CD4-positive, alpha-beta T cell (primary cell): Measurements from ENCODE around the gene APPL2. TPM values are rescaled to one million over a fixed set of nuclear protein-coding genes. Genes with fewer than 3 reads are reported as not detected.

Experiments used
- ATAC-seq: fragments of 200-7000 bp; cut with Tn5 transposase; one replicate; pipeline ENCODE4 v1.10.0; 2022; ENCODE audit warnings: mild to moderate bottlenecking; ENCODE audit not compliant: poor library complexity
- CTCF ChIA-PET: fragments of 350-600 bp; sonication (Branson Sonifier 250); formaldehyde crosslinking; loops from one replicate; lab custom pipeline; 2021; ENCODE audit warnings: antibody characterized with exemption, inconsistent platforms; lab: Charles Lee
- POLR2A ChIA-PET: fragments of 350-600 bp; sonication (Branson Sonifier 250); formaldehyde crosslinking; loops from one replicate; lab custom pipeline; 2021; ENCODE audit warnings: antibody characterized with exemption, inconsistent platforms; lab: Charles Lee
- DNase-seq, 14 experiments: peaks; one replicate each; pipeline ENCODE4 v3.0.0-alpha.2; 2013 to 2020; ENCODE audit warnings: mixed read lengths in 2 of 14
- H3K27ac ChIP-seq, 2 donors: one replicate each; pipeline versions ENCODE4 v1.5.1 to v1.7.0; 2013; ENCODE audit warnings: low read length in 2 of 2, low read depth in 1 of 2, mild to moderate bottlenecking in 1 of 2
- H3K27me3 ChIP-seq, 2 experiments: 1 replicate in 1 of 2; 2 replicates in 1 of 2; pipeline versions ENCODE4 v1.6.1 to v1.7.0; 2013; ENCODE audit warnings: low read length in 2 of 2, control low read depth in 1 of 2, mild to moderate bottlenecking in 1 of 2, moderate library complexity in 1 of 2; ENCODE audit not compliant: insufficient read depth in 2 of 2, control insufficient read depth in 1 of 2
- H3K36me3 ChIP-seq: one replicate; pipeline ENCODE4 v1.6.1; 2013; ENCODE audit warnings: low read length, control low read depth; ENCODE audit not compliant: insufficient read depth
- H3K4me1 ChIP-seq: one replicate; pipeline ENCODE4 v1.6.1; 2013; ENCODE audit warnings: low read length, control low read depth; ENCODE audit not compliant: insufficient read depth
- H3K4me3 ChIP-seq: one replicate; pipeline ENCODE4 v1.5.1; 2013; ENCODE audit warnings: mild to moderate bottlenecking, low read length, moderate library complexity
- H3K9me3 ChIP-seq, 2 experiments: 1 replicate in 1 of 2; 2 replicates in 1 of 2; pipeline versions ENCODE4 v1.6.1 to v1.7.0; 2013; ENCODE audit warnings: low read length in 2 of 2, mild to moderate bottlenecking in 2 of 2, control low read depth in 1 of 2, moderate library complexity in 1 of 2; ENCODE audit not compliant: control insufficient read depth in 1 of 2, insufficient read depth in 1 of 2
- H3K27ac Mint-ChIP-seq: one replicate; pipeline ENCODE4 v1.8.0; 2020; ENCODE audit warnings: mixed read lengths
- H3K27me3 Mint-ChIP-seq: one replicate; pipeline ENCODE4 v1.8.0; 2021; ENCODE audit warnings: mixed read lengths
- H3K36me3 Mint-ChIP-seq: one replicate; pipeline ENCODE4 v1.8.0; 2021; ENCODE audit warnings: low read depth, mixed read lengths
- H3K4me1 Mint-ChIP-seq: one replicate; pipeline ENCODE4 v1.8.0; 2021; ENCODE audit warnings: low read depth, mixed read lengths
- H3K4me3 Mint-ChIP-seq: one replicate; pipeline ENCODE4 v1.8.0; 2020; ENCODE audit warnings: mild to moderate bottlenecking, mixed read lengths
- H3K9me3 Mint-ChIP-seq: one replicate; pipeline ENCODE4 v1.8.0; 2020; ENCODE audit warnings: mixed read lengths
- CTCF ChIP-seq: fragments of 200-600 bp; IDR thresholded peaks from one replicate; pipeline ENCODE4 v1.8.0; 2022; ENCODE audit warnings: antibody characterized with exemption, mild to moderate bottlenecking
- intact Hi-C, 2 experiments: fragments of 100-400 bp; cut with DNase I in 1 of 2; cut with micrococcal nuclease in 1 of 2; formaldehyde crosslinking; loops; one replicate each; pipeline versions ENCODE4 v1.15.1 to v1.9.0; 2023 to 2025; cut with DNase I, micrococcal nuclease
- total RNA-seq, 174 experiments: library from RNA in 2 of 174; stranded (reverse) in 2 of 174; gene quantifications; one replicate each; pipeline ENCODE4 v1.2.3 and lab custom pipeline; 2021 to 2026

Gene APPL2
- total RNA-seq, 2 experiments from 2014 or later = 58.8 to 59.9 TPM

DNA sequence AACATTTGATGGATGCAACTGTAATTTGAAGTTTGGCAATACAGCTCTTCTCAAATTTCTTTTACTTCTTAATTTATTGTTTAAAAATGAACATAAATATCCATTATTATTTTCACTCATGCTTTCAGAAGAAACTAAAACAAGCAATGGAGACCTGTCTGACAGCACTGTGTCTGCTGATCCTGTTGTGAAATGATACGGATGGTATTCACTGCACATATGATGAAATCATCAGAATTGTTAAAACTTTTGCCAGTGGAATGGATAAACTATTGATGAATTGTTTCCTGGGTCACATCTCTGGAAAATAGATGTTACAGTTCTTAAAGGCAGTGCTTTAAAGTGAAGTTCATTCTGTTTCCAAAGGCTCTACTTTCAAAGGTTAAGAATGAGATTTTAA is 69.2 kb downstream of the APPL2 start:
- Histone ChIP-seq H3K27ac (no peak overlapping the region), H3K36me3 (peaks cover 83% of the 10 kb centered on the region), H3K4me3 (no peak overlapping the region), H3K9me3 (no peaks in the 10 kb centered on the region), H3K27me3 (no peaks in the 10 kb centered on the region), H3K4me1 (no peaks in the 10 kb centered on the region)
- Mint-ChIP-seq H3K36me3 (peaks cover 75% of the 10 kb centered on the region), H3K27me3 (no peaks in the 10 kb centered on the region), H3K4me3 (no peak overlapping the region), H3K9me3 (no peaks in the 10 kb centered on the region), H3K4me1 (no peaks in the 10 kb centered on the region), H3K27ac (peak overlapping the region; percentile 42)
- ATAC-seq = no peak
- no peak for TF ChIP-seq CTCF
- ChIA-PET POLR2A (interaction anchor here (1.2 kb wide), 1 partner anchor 216 kb away, joined by 3 read pairs; no protein-coding TSS in a partner anchor), CTCF (no interaction called here)
- no peak for DNase-seq
- intact Hi-C loops = no loop called here

DNA sequence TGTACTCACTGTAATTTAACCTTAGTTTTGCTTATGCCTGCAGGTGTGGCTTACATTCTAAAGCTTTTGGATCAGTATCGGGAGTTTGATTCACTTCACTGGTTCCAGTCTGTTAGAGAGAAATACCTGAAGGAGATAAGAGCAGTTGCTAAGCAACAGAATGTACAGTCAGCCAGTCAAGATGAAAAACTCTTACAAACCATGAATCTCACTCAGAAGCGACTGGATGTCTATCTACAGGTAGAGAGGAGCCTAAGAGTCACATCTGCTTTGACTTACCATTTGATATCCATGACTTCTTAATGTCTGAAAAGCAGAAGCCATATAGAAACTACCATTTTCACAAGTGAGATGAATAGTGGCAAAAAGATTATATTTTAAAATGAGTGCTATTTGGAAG is 71.9 kb downstream of the APPL2 start:
- H3K27me3 Mint-ChIP-seq = no peaks in the 10 kb centered on the region
- Histone ChIP-seq H3K36me3 (peaks cover 85% of the 10 kb centered on the region), H3K4me1 (no peaks in the 10 kb centered on the region), H3K27me3 (no peaks in the 10 kb centered on the region), H3K9me3 (no peaks in the 10 kb centered on the region), H3K27ac (no peak overlapping the region), H3K4me3 (no peak overlapping the region)
- ChIA-PET CTCF (no interaction called here), POLR2A (no interaction called here)
- no peak overlapping the region for H3K27ac Mint-ChIP-seq
- H3K36me3 Mint-ChIP-seq = peaks cover 80% of the 10 kb centered on the region
- intact Hi-C loops = no loop called here
- no peak for ATAC-seq
- H3K4me3 Mint-ChIP-seq = no peak overlapping the region
- no peaks in the 10 kb centered on the region for H3K9me3 Mint-ChIP-seq
- no peak for TF ChIP-seq CTCF
- no peaks in the 10 kb centered on the region for H3K4me1 Mint-ChIP-seq
- no peak for DNase-seq

GRCh38 chr12:105162174-105162573 is 73.8 kb downstream of the APPL2 start:
- Mint-ChIP-seq H3K36me3 (peaks cover 84% of the 10 kb centered on the region), H3K4me3 (no peak overlapping the region), H3K27ac (no peak overlapping the region), H3K27me3 (no peaks in the 10 kb centered on the region), H3K9me3 (no peaks in the 10 kb centered on the region), H3K4me1 (no peaks in the 10 kb centered on the region)
- H3K36me3 ChIP-seq = peaks cover 89% of the 10 kb centered on the region
- no peak overlapping the region for H3K4me3 ChIP-seq
- no peak overlapping the region for H3K27ac ChIP-seq
- CTCF ChIA-PET = no interaction called here
- no peak for DNase-seq
- no peak for ATAC-seq
- POLR2A ChIA-PET = no interaction called here
- no peaks in the 10 kb centered on the region for H3K9me3 ChIP-seq
- H3K4me1 ChIP-seq = no peaks in the 10 kb centered on the region
- H3K27me3 ChIP-seq = no peaks in the 10 kb centered on the region
- TF ChIP-seq CTCF = no peak
- intact Hi-C loops = no loop called here
